ENCODE data around the gene CHCHD6.

CHCHD6 gene

DNA sequence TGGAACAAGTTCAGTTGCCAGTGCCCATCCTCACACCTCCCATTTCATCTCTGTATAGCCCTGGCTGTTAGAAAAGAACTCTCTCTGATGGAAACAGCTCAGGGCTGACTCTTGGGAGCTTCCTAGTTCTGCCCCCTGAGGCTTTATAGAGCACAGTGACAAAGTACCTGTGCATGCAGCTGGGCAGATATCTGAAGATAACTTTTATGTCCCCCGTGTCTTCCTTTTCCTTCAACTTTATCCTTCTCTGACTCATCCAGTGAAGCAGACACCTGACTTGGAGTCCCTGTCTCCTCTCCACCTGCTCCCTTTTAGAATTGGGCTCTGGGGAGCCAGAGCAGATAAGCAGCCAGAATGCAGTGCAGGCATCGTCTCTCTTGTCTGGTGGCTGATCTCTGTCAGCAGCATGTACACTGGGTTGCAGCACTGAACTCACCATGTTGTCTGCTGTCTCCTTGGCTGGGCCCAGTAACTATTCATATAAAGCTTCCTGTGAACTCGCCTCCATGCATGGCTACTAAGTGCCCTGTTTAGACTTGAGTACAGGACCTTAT, 225.0 kb downstream of the CHCHD6 start:
- no peak for DNase-seq (ENCODE audit: low spot score)
- TF ChIP-seq CTCF (IDR thresholded peaks at IDR 0.05; ENCODE audit: extremely low read depth, insufficient read depth, missing control alignments) = no peak
- in situ Hi-C loops (cut with MboI; ENCODE audit: low pct_unique_long_range_greater_than_20kb, low sequenced_read_pairs, unreplicated experiment) = no loop called here

GRCh38 chr3:126930936-126931600, 227.0 kb downstream of the CHCHD6 start:
- no peak for TF ChIP-seq CTCF (IDR thresholded peaks at IDR 0.05; ENCODE audit: extremely low read depth, insufficient read depth, missing control alignments)
- no peak for DNase-seq (ENCODE audit: low spot score)
- in situ Hi-C loops (cut with MboI; ENCODE audit: low pct_unique_long_range_greater_than_20kb, low sequenced_read_pairs, unreplicated experiment) = no loop called here

DNA sequence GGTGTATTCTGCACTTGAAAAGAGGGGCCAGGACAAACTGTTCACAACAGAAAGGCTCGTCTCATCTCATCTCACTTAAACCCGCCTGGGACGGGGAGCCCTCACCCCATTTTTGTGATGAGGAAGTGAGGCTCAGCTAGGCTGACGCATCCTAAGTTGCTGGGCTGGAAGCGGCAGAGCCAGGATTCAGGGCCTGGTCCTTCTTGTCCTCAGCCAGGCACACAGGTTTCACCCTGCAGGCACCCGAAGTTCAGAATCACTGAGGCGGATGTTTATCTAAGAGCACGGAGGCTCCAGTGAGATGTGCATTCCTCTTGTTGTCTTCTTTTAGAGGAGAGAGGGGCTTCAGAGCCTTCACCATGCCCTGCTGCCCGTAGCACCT, 227.8 kb downstream of the CHCHD6 start:
- no peak for TF ChIP-seq CTCF (IDR thresholded peaks at IDR 0.05; ENCODE audit: extremely low read depth, insufficient read depth, missing control alignments)
- DNase-seq (ENCODE audit: low spot score) = no peak
- in situ Hi-C loops (cut with MboI; ENCODE audit: low pct_unique_long_range_greater_than_20kb, low sequenced_read_pairs, unreplicated experiment) = no loop called here

- TF ChIP-seq CTCF (IDR thresholded peaks at IDR 0.05; ENCODE audit: extremely low read depth, insufficient read depth, missing control alignments) = no peak
- in situ Hi-C loops (cut with MboI; ENCODE audit: low pct_unique_long_range_greater_than_20kb, low sequenced_read_pairs, unreplicated experiment) = no loop called here
- no peak for DNase-seq (ENCODE audit: low spot score)
Observed at GRCh38 chr3:126932188-126932931, 228.3 kb downstream of the CHCHD6 start.

DNA sequence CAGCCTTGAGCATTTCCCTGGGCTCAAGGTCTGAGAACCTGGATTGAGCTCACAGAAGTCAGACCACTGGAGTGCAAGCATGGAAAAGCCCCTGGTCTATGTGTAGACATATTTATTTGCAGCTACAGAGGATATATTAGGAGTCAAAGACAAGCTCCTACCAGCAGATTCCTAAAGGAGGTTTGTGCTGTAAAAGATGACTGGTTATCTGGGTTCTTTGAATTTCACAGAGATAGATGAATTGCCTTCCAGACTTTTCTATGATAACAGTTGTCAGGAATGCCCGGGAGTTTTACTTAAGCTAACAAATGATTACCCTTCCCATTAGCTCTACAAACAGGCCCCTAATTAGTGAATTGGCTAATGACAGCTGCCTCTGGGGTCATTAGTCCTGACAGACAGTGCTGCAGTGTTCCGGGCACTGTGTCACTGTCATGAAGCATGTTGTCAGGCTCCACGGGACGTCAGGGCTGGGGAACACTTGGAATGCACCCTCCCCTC, 230.0 kb downstream of the CHCHD6 start:
- no peak for TF ChIP-seq CTCF (IDR thresholded peaks at IDR 0.05; ENCODE audit: extremely low read depth, insufficient read depth, missing control alignments)
- in situ Hi-C loops (cut with MboI; ENCODE audit: low pct_unique_long_range_greater_than_20kb, low sequenced_read_pairs, unreplicated experiment) = no loop called here
- DNase-seq (ENCODE audit: low spot score) = no peak

GRCh38 chr3:126934991-126935390, 231.0 kb downstream of the CHCHD6 start:
- TF ChIP-seq CTCF (IDR thresholded peaks at IDR 0.05; ENCODE audit: extremely low read depth, insufficient read depth, missing control alignments) = no peak
- DNase-seq (ENCODE audit: low spot score) = no peak
- in situ Hi-C loops (cut with MboI; ENCODE audit: low pct_unique_long_range_greater_than_20kb, low sequenced_read_pairs, unreplicated experiment) = no loop called here
